GM18861 (cell line): Measurements from ENCODE around the gene KRTAP5-5.

ENCODE experiments used
- ATAC-seq: cut with Tn5 transposase; IDR thresholded peaks from one replicate; pipeline ENCODE4 v1.9.1; 2021; ENCODE audit not compliant: unreplicated experiment

Gene KRTAP5-5

GRCh38 chr11:1674173-1675131, 44.9 kb downstream of the KRTAP5-5 start:
- ATAC-seq, result no peak

DNA sequence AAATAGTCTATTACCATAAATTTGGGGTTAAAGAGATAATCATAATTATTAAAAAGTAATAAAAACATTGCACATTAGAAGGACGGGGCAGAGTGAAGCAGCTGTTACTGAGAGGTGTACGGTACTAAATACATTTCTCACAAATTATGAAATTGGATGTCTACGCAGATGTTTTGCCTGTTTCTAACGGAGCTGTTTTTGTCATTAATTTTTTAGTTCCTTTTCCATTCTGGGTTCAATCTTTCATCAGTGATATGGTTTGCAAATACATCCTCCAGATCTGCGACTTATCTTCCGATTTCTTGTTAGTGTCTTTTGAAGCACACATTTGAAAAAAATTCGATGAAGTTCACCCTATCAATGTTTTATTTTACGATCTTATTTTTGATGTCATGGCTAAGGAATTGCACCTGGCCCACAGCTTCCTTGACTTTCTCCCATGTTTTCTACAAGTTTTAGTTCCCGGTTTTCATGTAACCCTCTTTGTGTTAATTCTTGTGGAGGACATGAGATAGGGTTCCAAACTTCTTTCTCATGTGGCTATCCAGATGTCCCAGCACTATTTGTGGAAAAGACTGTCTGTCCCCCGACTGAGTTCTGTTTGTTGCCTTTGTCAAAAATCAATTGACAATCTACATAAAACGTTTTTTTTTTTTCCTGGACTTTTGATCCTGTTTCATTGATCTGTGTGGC, 46.1 kb downstream of the KRTAP5-5 start:
- no peak for ATAC-seq

- ATAC-seq, result no peak
These were observed 46.7 kb downstream of the KRTAP5-5 start for GRCh38 chr11:1676229-1676740.

DNA sequence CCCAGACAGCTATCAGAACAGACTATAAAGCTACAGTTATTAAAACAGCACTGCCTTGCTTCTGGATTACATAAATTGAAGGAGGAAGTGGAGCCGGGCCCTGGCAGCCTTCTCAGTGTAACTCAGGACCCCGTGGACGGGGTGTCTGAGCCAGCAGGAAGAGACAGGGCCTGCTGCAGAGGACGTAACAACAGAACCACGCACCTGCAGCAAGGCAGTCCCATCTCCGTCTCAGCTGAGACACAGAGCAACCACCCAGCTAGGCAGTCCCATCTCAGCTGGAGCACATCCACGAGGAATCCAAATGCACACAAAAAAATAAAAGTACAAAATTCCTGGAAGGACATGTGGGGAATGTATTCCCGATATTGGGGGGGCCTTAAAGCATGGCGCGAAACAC, 50.3 kb downstream of the KRTAP5-5 start:
- ATAC-seq, result no peak
